CD14-positive monocyte (primary cell): ENCODE results near the gene GPR137B. TPM values are rescaled to one million over a fixed set of nuclear protein-coding genes. Genes with fewer than 3 reads are reported as not detected.

Experiments used
- DNase-seq, 3 donors: peaks; one replicate each; pipeline ENCODE4 v3.0.0-alpha.2; 2011 to 2022
- H2AFZ ChIP-seq: 2 replicates; pipeline ENCODE4 v1.6.0; 2012; ENCODE audit warnings: mild to moderate bottlenecking, low read depth, low read length, inconsistent platforms; ENCODE audit not compliant: insufficient read depth, poor library complexity, severe bottlenecking
- H3K27ac ChIP-seq, 2 donors: 1 replicate in 1 of 2; 2 replicates in 1 of 2; pipeline ENCODE4 v1.5.1; 2012 to 2013; ENCODE audit warnings: low read length in 2 of 2, control low read depth in 1 of 2, inconsistent platforms in 1 of 2, low read depth in 1 of 2, mild to moderate bottlenecking in 1 of 2
- H3K27me3 ChIP-seq, 2 donors: one replicate each; pipeline versions ENCODE4 v1.6.0 to v1.6.1; 2011 to 2013; ENCODE audit warnings: low read length in 2 of 2; ENCODE audit not compliant: control insufficient read depth in 2 of 2, insufficient read depth in 2 of 2
- H3K36me3 ChIP-seq, 2 donors: replicated peaks in 1 of 2; 1 replicate in 1 of 2; 2 replicates in 1 of 2; pipeline versions ENCODE4 v1.5.1 to v1.6.1; 2012 to 2013; ENCODE audit warnings: low read length in 2 of 2, control low read depth in 1 of 2, inconsistent platforms in 1 of 2, mild to moderate bottlenecking in 1 of 2; ENCODE audit not compliant: insufficient read depth in 2 of 2, control insufficient read depth in 1 of 2
- H3K4me1 ChIP-seq, 2 donors: 1 replicate in 1 of 2; 2 replicates in 1 of 2; pipeline versions ENCODE4 v1.5.1 to v1.6.1; 2012 to 2013; ENCODE audit warnings: low read length in 2 of 2, control low read depth in 1 of 2, inconsistent platforms in 1 of 2, mild to moderate bottlenecking in 1 of 2, moderate library complexity in 1 of 2; ENCODE audit not compliant: insufficient read depth in 2 of 2, control insufficient read depth in 1 of 2
- H3K4me2 ChIP-seq: replicated peaks from 2 replicates; pipeline ENCODE3; 2012; ENCODE audit warnings: low read length, moderate library complexity, mild to moderate bottlenecking; ENCODE audit not compliant: poor library complexity, severe bottlenecking; ENCODE audit errors: extremely low read depth
- H3K4me3 ChIP-seq, 3 experiments: fragments of 200-600 bp in 1 of 3; sonication (generic) in 1 of 3; replicated peaks in 1 of 3; 1 replicate in 2 of 3; 2 replicates in 1 of 3; pipeline ENCODE4 v1.5.1; 2011 to 2013; ENCODE audit warnings: low read length in 3 of 3, mild to moderate bottlenecking in 3 of 3, control low read depth in 2 of 3, low read depth in 2 of 3, inconsistent platforms in 1 of 3, moderate library complexity in 1 of 3
- H3K79me2 ChIP-seq: 2 replicates; pipeline ENCODE4 v1.6.0; 2012; ENCODE audit warnings: mild to moderate bottlenecking, control low read depth, inconsistent platforms, low read length, moderate library complexity; ENCODE audit not compliant: insufficient read depth
- H3K9ac ChIP-seq: 2 replicates; pipeline ENCODE4 v1.6.0; 2017; ENCODE audit warnings: low read length, mild to moderate bottlenecking; ENCODE audit not compliant: insufficient read depth, poor library complexity, severe bottlenecking
- H3K9me3 ChIP-seq, 2 donors: replicated peaks in 1 of 2; 1 replicate in 1 of 2; 2 replicates in 1 of 2; pipeline versions ENCODE4 v1.5.1 to v1.6.1; 2012 to 2013; ENCODE audit warnings: low read length in 2 of 2, control low read depth in 1 of 2; ENCODE audit not compliant: control insufficient read depth in 1 of 2, insufficient read depth in 1 of 2
- H4K20me1 ChIP-seq: 2 replicates; pipeline ENCODE4 v1.6.0; 2012; ENCODE audit warnings: mild to moderate bottlenecking, low read length, control low read depth, moderate library complexity; ENCODE audit not compliant: insufficient read depth
- H3K27ac Mint-ChIP-seq, 7 donors: one replicate each; pipeline ENCODE4 v1.8.0; 2020; ENCODE audit warnings: mild to moderate bottlenecking in 7 of 7, mixed read lengths in 7 of 7, moderate library complexity in 6 of 7, inconsistent platforms in 2 of 7
- H3K27me3 Mint-ChIP-seq, 3 donors: one replicate each; pipeline ENCODE4 v1.8.0; 2021 to 2022; ENCODE audit warnings: low read depth in 3 of 3, mild to moderate bottlenecking in 3 of 3, mixed read lengths in 3 of 3, moderate library complexity in 3 of 3, inconsistent platforms in 1 of 3
- H3K36me3 Mint-ChIP-seq, 2 donors: one replicate each; pipeline ENCODE4 v1.8.0; 2020; ENCODE audit warnings: mixed read lengths in 2 of 2, inconsistent platforms in 1 of 2, mild to moderate bottlenecking in 1 of 2
- H3K4me1 Mint-ChIP-seq: one replicate; pipeline ENCODE4 v1.8.0; 2020; ENCODE audit warnings: mild to moderate bottlenecking, mixed read lengths
- H3K4me3 Mint-ChIP-seq, 2 donors: one replicate each; pipeline ENCODE4 v1.8.0; 2020; ENCODE audit warnings: mild to moderate bottlenecking in 2 of 2, mixed read lengths in 2 of 2, moderate library complexity in 1 of 2
- H3K9me3 Mint-ChIP-seq, 7 donors: one replicate each; pipeline ENCODE4 v1.8.0; 2020 to 2022; ENCODE audit warnings: mixed read lengths in 7 of 7, mild to moderate bottlenecking in 6 of 7, moderate library complexity in 6 of 7, inconsistent platforms in 2 of 7
- WGBS: methylation state at CpG from one replicate; pipeline ENCODE4 v1.1.5; 2013; ENCODE audit warnings: missing lambda C conversion rate; ENCODE audit not compliant: insufficient coverage; 5-methylcytosine and 5-hydroxymethylcytosine counted together
- intact Hi-C, 2 donors: fragments of 100-400 bp; cut with micrococcal nuclease; formaldehyde crosslinking; loops; one replicate each; pipeline versions ENCODE4 v1.15.0 to v1.15.1; 2023
- polyA plus RNA-seq, 3 donors: library from polyadenylated mRNA; depleted of rRNA in 1 of 3; unstranded in 2 of 3; stranded (reverse) in 1 of 3; fragments of 300-500 nt in 2 of 3; fragments of >200 nt in 1 of 3; fragmentation: Illumina TruSeq in 2 of 3; gene quantifications; 1 replicate in 2 of 3; 2 replicates in 1 of 3; pipeline ENCODE4 v1.2.3, GENCODE V29; 2012 to 2021
- TF ChIP-seq, protein P1 (sequence below): fragments of 200-600 bp; IDR thresholded peaks from one replicate; pipeline ENCODE4 v1.8.0; 2022; ENCODE audit warnings: antibody characterized with exemption, mild to moderate bottlenecking

GPR137B gene
- polyA plus RNA-seq, 3 donors: 7.5 to 10.8 (median 8.7) TPM

DNA sequence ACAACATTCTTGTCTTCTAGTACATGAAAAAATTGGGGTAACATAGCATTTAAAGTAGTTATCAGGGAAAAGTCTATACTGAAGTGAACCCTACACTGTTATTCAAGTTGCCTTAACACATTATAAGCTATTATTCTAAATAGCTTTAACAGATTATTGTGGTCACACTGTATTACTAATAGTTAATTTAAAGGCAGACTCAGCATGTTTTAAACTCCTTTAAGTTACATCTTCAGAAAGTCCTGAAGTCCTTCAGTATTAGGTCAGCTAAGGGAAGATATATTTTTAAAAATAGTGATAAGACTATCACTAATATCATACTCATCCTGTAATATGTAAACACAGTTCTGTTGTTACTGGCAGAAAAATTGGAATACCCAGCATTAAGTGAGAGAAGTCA is 67.4 kb downstream of the GPR137B start:
- Histone ChIP-seq H4K20me1 (no peaks in the 10 kb centered on the region), H3K27ac (no peak overlapping the region), H3K79me2 (no peaks in the 10 kb centered on the region), H3K4me3 (no peak overlapping the region), H3K4me2 (no peak overlapping the region), H3K27me3 (no peaks in the 10 kb centered on the region), H3K9ac (no peak overlapping the region), H2AFZ (no peak overlapping the region), H3K36me3 (peaks cover 37 to 82% of the 10 kb centered on the region in 2 donors), H3K9me3 (no peaks in the 10 kb centered on the region), H3K4me1 (no peaks in the 10 kb centered on the region)
- Mint-ChIP-seq H3K27me3 (peaks cover 0 to 2% (median 0%) of the 10 kb centered on the region in 3 donors), H3K36me3 (peaks cover 56 to 60% of the 10 kb centered on the region in 2 donors), H3K9me3 (peaks cover 0 to 5% (median 2%) of the 10 kb centered on the region in 7 donors), H3K27ac (no peak overlapping the region), H3K4me1 (peaks cover 10% of the 10 kb centered on the region), H3K4me3 (no peak overlapping the region)
- no peak for DNase-seq
- TF ChIP-seq, protein P1, sequence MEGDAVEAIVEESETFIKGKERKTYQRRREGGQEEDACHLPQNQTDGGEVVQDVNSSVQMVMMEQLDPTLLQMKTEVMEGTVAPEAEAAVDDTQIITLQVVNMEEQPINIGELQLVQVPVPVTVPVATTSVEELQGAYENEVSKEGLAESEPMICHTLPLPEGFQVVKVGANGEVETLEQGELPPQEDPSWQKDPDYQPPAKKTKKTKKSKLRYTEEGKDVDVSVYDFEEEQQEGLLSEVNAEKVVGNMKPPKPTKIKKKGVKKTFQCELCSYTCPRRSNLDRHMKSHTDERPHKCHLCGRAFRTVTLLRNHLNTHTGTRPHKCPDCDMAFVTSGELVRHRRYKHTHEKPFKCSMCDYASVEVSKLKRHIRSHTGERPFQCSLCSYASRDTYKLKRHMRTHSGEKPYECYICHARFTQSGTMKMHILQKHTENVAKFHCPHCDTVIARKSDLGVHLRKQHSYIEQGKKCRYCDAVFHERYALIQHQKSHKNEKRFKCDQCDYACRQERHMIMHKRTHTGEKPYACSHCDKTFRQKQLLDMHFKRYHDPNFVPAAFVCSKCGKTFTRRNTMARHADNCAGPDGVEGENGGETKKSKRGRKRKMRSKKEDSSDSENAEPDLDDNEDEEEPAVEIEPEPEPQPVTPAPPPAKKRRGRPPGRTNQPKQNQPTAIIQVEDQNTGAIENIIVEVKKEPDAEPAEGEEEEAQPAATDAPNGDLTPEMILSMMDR: no peak
- intact Hi-C loops: no loop called here

- TF ChIP-seq, protein P1: no peak
- no peaks in the 10 kb centered on the region for H3K9me3 ChIP-seq
- H3K27me3 ChIP-seq: no peaks in the 10 kb centered on the region
- no peak overlapping the region for H3K9ac ChIP-seq
- H3K36me3 Mint-ChIP-seq: peaks cover 53 to 55% of the 10 kb centered on the region in 2 donors
- no peak overlapping the region for H3K27ac ChIP-seq
- H3K4me3 ChIP-seq: no peak overlapping the region
- no peak overlapping the region for H3K27ac Mint-ChIP-seq
- H3K4me1 ChIP-seq: no peaks in the 10 kb centered on the region
- intact Hi-C loops: no loop called here
- WGBS: 89% methylated on average over 3 of the region's 5 CpGs
- H3K36me3 ChIP-seq: peaks cover 34 to 77% of the 10 kb centered on the region in 2 donors
- H3K9me3 Mint-ChIP-seq: peaks cover 0 to 3% (median 2%) of the 10 kb centered on the region in 7 donors
- H2AFZ ChIP-seq: no peak overlapping the region
- H3K79me2 ChIP-seq: no peaks in the 10 kb centered on the region
- H3K27me3 Mint-ChIP-seq: peaks cover 0 to 2% (median 0%) of the 10 kb centered on the region in 3 donors
- no peak for DNase-seq
- no peaks in the 10 kb centered on the region for H4K20me1 ChIP-seq
- H3K4me2 ChIP-seq: no peak overlapping the region
- H3K4me3 Mint-ChIP-seq: no peak overlapping the region
- peaks cover 5% of the 10 kb centered on the region for H3K4me1 Mint-ChIP-seq
Observed at GRCh38 chr1:236211815-236212214, 69.5 kb downstream of the GPR137B start.
